Measurements from ENCODE around the gene UBA7. TPM values are rescaled to one million over a fixed set of nuclear protein-coding genes. Genes with fewer than 3 reads are reported as not detected.

The UBA7 gene
- total RNA-seq, 6 experiments from 2014 or later: 16.4 to 39.1 (median 28.5) TPM

DNA sequence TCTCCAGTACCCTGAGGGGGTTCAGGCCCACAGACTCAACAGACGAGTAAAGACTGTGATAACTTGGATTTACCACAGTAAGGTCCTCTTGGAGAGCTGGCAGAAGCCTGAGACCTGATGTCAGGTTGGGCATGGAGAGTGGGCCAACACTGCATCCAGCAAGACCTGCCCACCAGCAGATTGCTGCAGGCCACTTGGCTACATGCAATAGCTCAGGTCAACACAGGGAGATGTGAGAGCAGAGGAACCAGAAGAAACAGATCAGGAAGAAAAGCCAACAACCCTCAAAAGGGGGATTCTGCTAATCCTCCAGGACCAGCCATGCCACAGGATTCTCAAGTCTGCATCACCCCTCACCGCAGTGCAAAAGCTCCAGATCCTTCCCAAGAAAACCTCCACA, 25.7 kb downstream of the UBA7 start:
- TF ChIP-seq POLR2A (IDR thresholded peaks at IDR 0.05): no peak
- TF ChIP-seq, protein P1, sequence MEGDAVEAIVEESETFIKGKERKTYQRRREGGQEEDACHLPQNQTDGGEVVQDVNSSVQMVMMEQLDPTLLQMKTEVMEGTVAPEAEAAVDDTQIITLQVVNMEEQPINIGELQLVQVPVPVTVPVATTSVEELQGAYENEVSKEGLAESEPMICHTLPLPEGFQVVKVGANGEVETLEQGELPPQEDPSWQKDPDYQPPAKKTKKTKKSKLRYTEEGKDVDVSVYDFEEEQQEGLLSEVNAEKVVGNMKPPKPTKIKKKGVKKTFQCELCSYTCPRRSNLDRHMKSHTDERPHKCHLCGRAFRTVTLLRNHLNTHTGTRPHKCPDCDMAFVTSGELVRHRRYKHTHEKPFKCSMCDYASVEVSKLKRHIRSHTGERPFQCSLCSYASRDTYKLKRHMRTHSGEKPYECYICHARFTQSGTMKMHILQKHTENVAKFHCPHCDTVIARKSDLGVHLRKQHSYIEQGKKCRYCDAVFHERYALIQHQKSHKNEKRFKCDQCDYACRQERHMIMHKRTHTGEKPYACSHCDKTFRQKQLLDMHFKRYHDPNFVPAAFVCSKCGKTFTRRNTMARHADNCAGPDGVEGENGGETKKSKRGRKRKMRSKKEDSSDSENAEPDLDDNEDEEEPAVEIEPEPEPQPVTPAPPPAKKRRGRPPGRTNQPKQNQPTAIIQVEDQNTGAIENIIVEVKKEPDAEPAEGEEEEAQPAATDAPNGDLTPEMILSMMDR (IDR thresholded peaks at IDR 0.05): no peak
- 100% methylated on average over 1 of the region's 2 CpGs for WGBS (ENCODE audit: insufficient coverage, low coverage, low lambda C conversion rate, missing lambda C conversion rate)
- DNase-seq: peak in 1 of 3 donors; percentile 24
- no peak overlapping the region for H3K27ac ChIP-seq
- intact Hi-C loops (cut with DNase I): no loop called here
- H3K36me3 ChIP-seq: no peaks in the 10 kb centered on the region
- ATAC-seq: no peak
- H3K27me3 ChIP-seq: no peaks in the 10 kb centered on the region
- H3K4me3 ChIP-seq: no peak overlapping the region
- no peaks in the 10 kb centered on the region for H3K9me3 ChIP-seq
- peaks cover 0 to 10% (median 5%) of the 10 kb centered on the region in 4 donors for H3K4me1 ChIP-seq

DNA sequence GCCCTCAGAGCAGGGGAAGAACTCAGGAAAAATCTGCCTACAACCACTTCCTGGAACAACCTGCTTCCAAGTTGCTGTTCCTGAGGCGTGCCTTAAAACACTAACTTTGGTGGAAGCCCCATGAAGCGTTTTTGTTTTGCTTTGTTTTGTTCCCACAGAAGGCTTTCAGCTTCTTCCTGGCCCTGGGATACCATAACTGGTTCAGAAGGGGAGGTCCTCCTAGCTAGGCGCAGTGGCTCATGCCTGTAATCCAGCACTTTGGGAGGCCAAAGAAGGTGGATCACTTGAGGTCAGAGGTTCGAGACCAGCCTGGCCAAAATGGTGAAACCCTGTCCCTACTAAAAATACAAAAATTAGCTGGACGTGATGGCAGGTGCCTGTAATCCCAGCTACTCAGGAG, 26.2 kb downstream of the UBA7 start:
- Histone ChIP-seq H3K36me3 (no peaks in the 10 kb centered on the region), H3K4me1 (peaks cover 0 to 10% (median 5%) of the 10 kb centered on the region in 4 donors), H3K4me3 (no peak overlapping the region), H3K9me3 (no peaks in the 10 kb centered on the region), H3K27ac (peak overlapping the region in 2 of 3 donors; percentile 96), H3K27me3 (no peaks in the 10 kb centered on the region)
- intact Hi-C loops (cut with DNase I): no loop called here
- ATAC-seq (no peak), DNase-seq (no peak)
- WGBS (ENCODE audit: insufficient coverage, low coverage, low lambda C conversion rate, missing lambda C conversion rate): 77% methylated on average over 4 of the region's 5 CpGs
- no peak for TF ChIP-seq POLR2A (IDR thresholded peaks at IDR 0.05)
- TF ChIP-seq, protein P1 (IDR thresholded peaks at IDR 0.05): no peak

DNA sequence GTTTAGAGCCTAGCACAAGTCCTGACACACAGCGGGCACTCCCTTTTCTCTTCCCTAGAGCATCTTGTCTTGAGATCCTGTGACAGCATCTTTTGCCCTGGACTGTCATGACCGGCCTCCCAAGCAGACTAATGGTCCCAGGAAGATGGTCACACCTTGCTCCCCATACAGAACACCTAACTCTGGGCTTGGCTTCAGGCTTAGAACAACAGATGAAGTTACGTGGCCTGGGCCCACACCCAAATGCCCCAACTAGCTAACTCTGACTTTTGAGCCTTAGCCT, 26.6 kb downstream of the UBA7 start:
- Histone ChIP-seq H3K27me3 (no peaks in the 10 kb centered on the region), H3K4me3 (no peak overlapping the region), H3K4me1 (peaks cover 0 to 10% (median 5%) of the 10 kb centered on the region in 4 donors), H3K27ac (peak overlapping the region; percentile 87 to 96 (median 96)), H3K36me3 (no peaks in the 10 kb centered on the region), H3K9me3 (no peaks in the 10 kb centered on the region)
- intact Hi-C loops (cut with DNase I): no loop called here
- WGBS (ENCODE audit: insufficient coverage, low coverage, low lambda C conversion rate, missing lambda C conversion rate): 56% methylated on average over 2 of the region's 3 CpGs
- TF ChIP-seq, protein P1 (IDR thresholded peaks at IDR 0.05): no peak
- TF ChIP-seq POLR2A (IDR thresholded peaks at IDR 0.05): no peak
- DNase-seq (no peak), ATAC-seq (no peak)

DNA sequence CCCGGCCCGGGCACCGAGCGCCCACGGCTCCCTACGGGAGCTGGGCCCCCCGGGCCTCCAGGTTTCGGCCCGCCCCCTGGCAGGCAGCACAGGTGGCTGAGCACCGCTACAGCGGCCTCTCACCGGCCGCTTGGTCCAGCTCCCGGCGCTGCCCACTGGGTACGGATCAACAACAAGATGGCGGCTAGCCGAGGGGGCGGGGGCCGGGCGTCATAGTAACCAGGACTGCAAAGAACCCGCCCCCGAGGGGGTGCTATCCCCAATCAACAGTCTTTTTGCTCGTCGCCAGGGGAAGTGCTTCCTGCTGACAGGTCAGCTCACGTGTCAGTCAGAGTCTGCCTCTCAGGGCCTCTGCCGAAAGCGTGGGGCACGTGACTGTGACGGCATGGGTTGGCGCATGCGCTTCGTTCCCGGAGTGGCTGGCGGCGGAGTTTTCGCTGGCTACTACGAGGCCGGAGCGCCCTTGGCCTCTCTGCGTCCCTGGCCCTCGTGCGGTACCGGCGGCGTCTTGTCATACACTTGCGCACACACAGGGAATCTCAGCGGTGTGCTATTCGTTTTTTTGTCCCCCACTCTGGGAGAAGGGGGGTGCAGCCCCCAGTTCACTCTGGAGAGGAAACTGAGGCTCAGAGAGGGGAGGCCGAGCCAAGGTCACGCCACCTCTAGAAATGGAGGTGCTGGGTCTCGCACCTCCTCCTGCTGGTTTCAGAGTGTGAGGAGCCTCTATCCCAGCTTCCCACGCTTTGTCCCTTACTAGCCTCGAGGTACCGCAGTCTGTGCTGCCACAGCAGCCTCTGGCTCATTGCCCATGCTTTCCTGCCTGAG, 27.2 kb downstream of the UBA7 start, which contains the start of gene IP6K1:
IP6K1 (minus strand) TSS at position 186 of the 825 bp plus-strand sequence. CDS start 38,502 bp downstream, outside the sequence.
- ATAC-seq (peak; percentile 99), DNase-seq (peak; percentile 100)
- H3K4me3 ChIP-seq: peak within 1 kb of the TSS; percentile 75 to 96 (median 95)
- intact Hi-C loops (cut with DNase I): no loop called here
- H3K9me3 ChIP-seq: no peaks in the 10 kb centered on the region
- peaks cover 0 to 2% (median under 1%) of the 10 kb centered on the region in 4 donors for H3K36me3 ChIP-seq
- WGBS (ENCODE audit: insufficient coverage, low coverage, low lambda C conversion rate, missing lambda C conversion rate): 5% methylated on average over 11 of the region's 55 CpGs
- peak; percentile 79 for TF ChIP-seq POLR2A (IDR thresholded peaks at IDR 0.05)
- TF ChIP-seq, protein P1 (IDR thresholded peaks at IDR 0.05): peak in 2 of 4 donors; percentile 7 to 8
- no peaks in the 10 kb centered on the region for H3K27me3 ChIP-seq
- peak within 1 kb of the TSS; percentile 87 to 96 (median 96) for H3K27ac ChIP-seq
- peaks cover 0 to 12% (median 6%) of the 10 kb centered on the region in 4 donors for H3K4me1 ChIP-seq

Data from right lobe of liver (tissue), 6 donors.